Adrenal gland (tissue), 5 donors: Measurements from ENCODE around the gene AK5.

Source experiments
- CTCF ChIP-seq, 6 experiments: fragments of 450-650 bp in 4 of 6; fragments of 200-600 bp in 2 of 6; sonication (generic) in 1 of 6; IDR thresholded peaks; 1 replicate in 5 of 6; 2 replicates in 1 of 6; pipeline versions ENCODE4 v1.5.1 to v1.8.0; 2016 to 2021; ENCODE audit warnings: antibody characterized with exemption in 6 of 6, mild to moderate bottlenecking in 2 of 6, moderate library complexity in 1 of 6
- POLR2A ChIP-seq, 2 donors: fragments of 450-650 bp; IDR thresholded peaks; one replicate each; pipeline ENCODE4 v1.6.1; 2017; ENCODE audit warnings: antibody characterized with exemption in 2 of 2, mild to moderate bottlenecking in 2 of 2, moderate library complexity in 1 of 2
- donor health status: DM: no; HTN: no; CAD: no.

- TF ChIP-seq CTCF (IDR thresholded peaks at IDR 0.05) (no peak), POLR2A (IDR thresholded peaks at IDR 0.05) (no peak)
Measured at GRCh38 chr1:77524038-77524437, 242.2 kb downstream of the AK5 start.
